ENCODE data around the gene TLR7. TPM values are rescaled to one million over a fixed set of nuclear protein-coding genes. Genes with fewer than 3 reads are reported as not detected.
A peak's percentile ranks its signal among the peaks of the same experiment; 100 is the strongest.

Gene TLR7
- total and polyA plus RNA-seq, 3 experiments from 2014 or later = not detected

GRCh38 chrX:12881914-12882313, 15.0 kb downstream of the TLR7 start:
- Histone ChIP-seq H3K27me3 (ENCODE audit: insufficient read depth, low read length, poor library complexity, severe bottlenecking) (no peaks in the 10 kb centered on the region), H3K27ac (ENCODE audit: low read depth, low read length) (no peak overlapping the region), H3K36me3 (ENCODE audit: insufficient read depth, low read length) (no peaks in the 10 kb centered on the region), H3K4me1 (ENCODE audit: insufficient read depth, low read length) (no peaks in the 10 kb centered on the region), H3K4me3 (ENCODE audit: low read length) (no peak overlapping the region), H3K9me3 (ENCODE audit: low read length) (no peaks in the 10 kb centered on the region)
- no peak overlapping the region for H3K4me3 Mint-ChIP-seq
- H3K27me3 Mint-ChIP-seq = peaks cover 21 to 34% of the 10 kb centered on the region in 2 donors
- ChIA-PET CTCF (no interaction called here), POLR2A (no interaction called here)
- H3K4me1 Mint-ChIP-seq = no peaks in the 10 kb centered on the region
- H3K9me3 Mint-ChIP-seq = no peaks in the 10 kb centered on the region
- DNase-seq = no peak
- H3K36me3 Mint-ChIP-seq = no peaks in the 10 kb centered on the region
- no peak overlapping the region for H3K27ac Mint-ChIP-seq

DNA sequence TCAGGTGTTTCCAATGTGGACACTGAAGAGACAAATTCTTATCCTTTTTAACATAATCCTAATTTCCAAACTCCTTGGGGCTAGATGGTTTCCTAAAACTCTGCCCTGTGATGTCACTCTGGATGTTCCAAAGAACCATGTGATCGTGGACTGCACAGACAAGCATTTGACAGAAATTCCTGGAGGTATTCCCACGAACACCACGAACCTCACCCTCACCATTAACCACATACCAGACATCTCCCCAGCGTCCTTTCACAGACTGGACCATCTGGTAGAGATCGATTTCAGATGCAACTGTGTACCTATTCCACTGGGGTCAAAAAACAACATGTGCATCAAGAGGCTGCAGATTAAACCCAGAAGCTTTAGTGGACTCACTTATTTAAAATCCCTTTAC, 18.6 kb downstream of the TLR7 start:
- no peaks in the 10 kb centered on the region for H3K27me3 ChIP-seq (ENCODE audit: insufficient read depth, low read length, poor library complexity, severe bottlenecking)
- Mint-ChIP-seq H3K9me3 (no peaks in the 10 kb centered on the region), H3K27me3 (peaks cover 21 to 26% of the 10 kb centered on the region in 2 donors), H3K36me3 (no peaks in the 10 kb centered on the region), H3K4me3 (no peak overlapping the region), H3K4me1 (peaks cover 2 to 11% (median 10%) of the 10 kb centered on the region in 3 donors), H3K27ac (no peak overlapping the region)
- no peaks in the 10 kb centered on the region for H3K4me1 ChIP-seq (ENCODE audit: insufficient read depth, low read length)
- H3K4me3 ChIP-seq (ENCODE audit: low read length) = no peak overlapping the region
- no peak overlapping the region for H3K27ac ChIP-seq (ENCODE audit: low read depth, low read length)
- DNase-seq = no peak
- CTCF ChIA-PET = no interaction called here
- H3K36me3 ChIP-seq (ENCODE audit: insufficient read depth, low read length) = no peaks in the 10 kb centered on the region
- POLR2A ChIA-PET = no interaction called here
- H3K9me3 ChIP-seq (ENCODE audit: low read length) = no peaks in the 10 kb centered on the region

- no peak overlapping the region for H3K4me3 ChIP-seq (ENCODE audit: low read length)
- Mint-ChIP-seq H3K4me1 (peaks cover 4 to 20% (median 16%) of the 10 kb centered on the region in 3 donors), H3K4me3 (no peak overlapping the region), H3K27me3 (peaks cover 21 to 28% of the 10 kb centered on the region in 2 donors), H3K9me3 (no peaks in the 10 kb centered on the region), H3K36me3 (no peaks in the 10 kb centered on the region), H3K27ac (no peak overlapping the region)
- CTCF ChIA-PET = no interaction called here
- H3K36me3 ChIP-seq (ENCODE audit: insufficient read depth, low read length) = no peaks in the 10 kb centered on the region
- POLR2A ChIA-PET = no interaction called here
- H3K27ac ChIP-seq (ENCODE audit: low read depth, low read length) = no peak overlapping the region
- no peaks in the 10 kb centered on the region for H3K9me3 ChIP-seq (ENCODE audit: low read length)
- no peaks in the 10 kb centered on the region for H3K4me1 ChIP-seq (ENCODE audit: insufficient read depth, low read length)
- H3K27me3 ChIP-seq (ENCODE audit: insufficient read depth, low read length, poor library complexity, severe bottlenecking) = no peaks in the 10 kb centered on the region
- no peak for DNase-seq
Measured at GRCh38 chrX:12886545-12886944, 19.7 kb downstream of the TLR7 start.

DNA sequence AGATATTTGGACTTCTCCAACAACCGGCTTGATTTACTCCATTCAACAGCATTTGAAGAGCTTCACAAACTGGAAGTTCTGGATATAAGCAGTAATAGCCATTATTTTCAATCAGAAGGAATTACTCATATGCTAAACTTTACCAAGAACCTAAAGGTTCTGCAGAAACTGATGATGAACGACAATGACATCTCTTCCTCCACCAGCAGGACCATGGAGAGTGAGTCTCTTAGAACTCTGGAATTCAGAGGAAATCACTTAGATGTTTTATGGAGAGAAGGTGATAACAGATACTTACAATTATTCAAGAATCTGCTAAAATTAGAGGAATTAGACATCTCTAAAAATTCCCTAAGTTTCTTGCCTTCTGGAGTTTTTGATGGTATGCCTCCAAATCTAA, 20.3 kb downstream of the TLR7 start:
- DNase-seq = no peak
- Mint-ChIP-seq H3K27me3 (peaks cover 16 to 28% of the 10 kb centered on the region in 2 donors), H3K36me3 (no peaks in the 10 kb centered on the region), H3K4me1 (peaks cover 4 to 22% (median 18%) of the 10 kb centered on the region in 3 donors), H3K4me3 (no peak overlapping the region), H3K27ac (no peak overlapping the region), H3K9me3 (peaks cover 0 to 2% (median 0%) of the 10 kb centered on the region in 5 donors)
- Histone ChIP-seq H3K36me3 (ENCODE audit: insufficient read depth, low read length) (no peaks in the 10 kb centered on the region), H3K27ac (ENCODE audit: low read depth, low read length) (no peak overlapping the region), H3K4me3 (ENCODE audit: low read length) (no peak overlapping the region), H3K27me3 (ENCODE audit: insufficient read depth, low read length, poor library complexity, severe bottlenecking) (no peaks in the 10 kb centered on the region), H3K4me1 (ENCODE audit: insufficient read depth, low read length) (no peaks in the 10 kb centered on the region), H3K9me3 (ENCODE audit: low read length) (no peaks in the 10 kb centered on the region)
- ChIA-PET POLR2A (no interaction called here), CTCF (no interaction called here)

GRCh38 chrX:12887767-12888166, 20.9 kb downstream of the TLR7 start:
- H3K27ac Mint-ChIP-seq = no peak overlapping the region
- H3K27ac ChIP-seq (ENCODE audit: low read depth, low read length) = no peak overlapping the region
- no peaks in the 10 kb centered on the region for H3K4me1 ChIP-seq (ENCODE audit: insufficient read depth, low read length)
- POLR2A ChIA-PET = no interaction called here
- no peaks in the 10 kb centered on the region for H3K9me3 ChIP-seq (ENCODE audit: low read length)
- no peak for DNase-seq
- no peak overlapping the region for H3K4me3 Mint-ChIP-seq
- no peaks in the 10 kb centered on the region for H3K36me3 Mint-ChIP-seq
- no peak overlapping the region for H3K4me3 ChIP-seq (ENCODE audit: low read length)
- H3K27me3 Mint-ChIP-seq = peaks cover 15 to 27% of the 10 kb centered on the region in 2 donors
- H3K27me3 ChIP-seq (ENCODE audit: insufficient read depth, low read length, poor library complexity, severe bottlenecking) = no peaks in the 10 kb centered on the region
- H3K4me1 Mint-ChIP-seq = peaks cover 4 to 25% (median 21%) of the 10 kb centered on the region in 3 donors
- H3K36me3 ChIP-seq (ENCODE audit: insufficient read depth, low read length) = no peaks in the 10 kb centered on the region
- CTCF ChIA-PET = no interaction called here
- H3K9me3 Mint-ChIP-seq = peaks cover 0 to 3% (median 0%) of the 10 kb centered on the region in 5 donors

DNA sequence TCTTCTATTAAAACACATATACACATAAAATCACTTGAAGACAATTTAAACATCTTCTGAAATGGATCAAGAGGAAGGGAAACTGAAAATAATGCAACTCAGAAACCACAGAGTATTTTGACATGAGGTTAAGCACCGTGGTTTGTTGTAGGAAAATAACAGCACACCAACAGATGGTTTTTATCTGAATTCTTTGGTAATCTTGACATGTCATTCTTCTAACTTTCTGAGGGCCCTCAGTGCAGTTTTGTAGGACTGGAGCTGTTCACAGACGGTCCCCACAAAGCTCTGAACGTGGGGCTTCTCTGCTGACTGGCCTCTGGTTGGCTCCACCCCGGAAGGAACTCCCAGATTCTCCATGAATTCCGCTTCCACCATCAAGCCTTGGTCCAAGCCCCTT, 23.6 kb downstream of the TLR7 start:
- POLR2A ChIA-PET = no interaction called here

DNA sequence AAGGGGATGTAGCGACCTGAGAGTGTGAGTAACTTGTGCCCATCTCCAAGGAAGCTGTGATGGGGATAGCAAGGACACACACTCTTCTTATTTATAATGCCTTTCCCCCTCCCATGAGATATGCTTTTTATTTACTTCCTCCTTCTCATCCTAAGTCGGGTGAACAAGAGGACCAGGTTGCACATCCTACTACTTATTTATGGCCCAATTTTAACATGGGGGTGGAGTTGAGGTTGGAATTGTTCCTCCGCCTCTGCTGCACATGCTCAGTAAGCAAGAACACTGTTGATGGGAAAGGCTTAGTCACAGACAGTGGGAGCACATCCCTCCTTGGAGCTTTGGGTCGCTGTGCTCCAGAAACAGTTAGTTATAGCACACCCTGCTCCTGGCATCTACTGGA, 24.3 kb downstream of the TLR7 start:
- no peak overlapping the region for H3K4me3 Mint-ChIP-seq
- no peaks in the 10 kb centered on the region for H3K36me3 Mint-ChIP-seq
- Histone ChIP-seq H3K4me1 (ENCODE audit: insufficient read depth, low read length) (no peaks in the 10 kb centered on the region), H3K4me3 (ENCODE audit: low read length) (no peak overlapping the region), H3K27me3 (ENCODE audit: insufficient read depth, low read length, poor library complexity, severe bottlenecking) (no peaks in the 10 kb centered on the region), H3K36me3 (ENCODE audit: insufficient read depth, low read length) (no peaks in the 10 kb centered on the region), H3K27ac (ENCODE audit: low read depth, low read length) (no peak overlapping the region), H3K9me3 (ENCODE audit: low read length) (no peaks in the 10 kb centered on the region)
- no peak for DNase-seq
- ChIA-PET POLR2A (no interaction called here), CTCF (no interaction called here)
- peak overlapping the region in 1 of 8 donors; percentile 73 for H3K27ac Mint-ChIP-seq
- peaks cover 0 to 3% (median 0%) of the 10 kb centered on the region in 5 donors for H3K9me3 Mint-ChIP-seq
- peaks cover 0 to 21% of the 10 kb centered on the region in 2 donors for H3K27me3 Mint-ChIP-seq
- peaks cover 9 to 29% (median 26%) of the 10 kb centered on the region in 3 donors for H3K4me1 Mint-ChIP-seq

More for the DNA sequence above, 23.6 kb downstream of the TLR7 start:
- Histone ChIP-seq H3K4me1 (ENCODE audit: insufficient read depth, low read length) (no peaks in the 10 kb centered on the region), H3K27ac (ENCODE audit: low read depth, low read length) (no peak overlapping the region), H3K36me3 (ENCODE audit: insufficient read depth, low read length) (no peaks in the 10 kb centered on the region), H3K4me3 (ENCODE audit: low read length) (no peak overlapping the region), H3K27me3 (ENCODE audit: insufficient read depth, low read length, poor library complexity, severe bottlenecking) (no peaks in the 10 kb centered on the region), H3K9me3 (ENCODE audit: low read length) (no peaks in the 10 kb centered on the region)
- Mint-ChIP-seq H3K27me3 (peaks cover 0 to 21% of the 10 kb centered on the region in 2 donors), H3K9me3 (peaks cover 0 to 3% (median 0%) of the 10 kb centered on the region in 5 donors), H3K36me3 (no peaks in the 10 kb centered on the region), H3K4me1 (peaks cover 9 to 29% (median 26%) of the 10 kb centered on the region in 3 donors), H3K27ac (peak overlapping the region in 2 of 8 donors; percentile 34 to 73), H3K4me3 (peak overlapping the region in 1 of 7 donors; percentile 11)
- CTCF ChIA-PET = interaction anchor here (2.5 kb wide), 1 partner anchor 76 kb away, joined by 6 read pairs; no protein-coding TSS in a partner anchor
- no peak for DNase-seq

- H3K36me3 ChIP-seq (ENCODE audit: insufficient read depth, low read length) = no peaks in the 10 kb centered on the region
- no peak overlapping the region for H3K27ac ChIP-seq (ENCODE audit: low read depth, low read length)
Measured at GRCh38 chrX:12891915-12892506, 25.1 kb downstream of the TLR7 start.

More at GRCh38 chrX:12891915-12892506, 25.1 kb downstream of the TLR7 start:
- peaks cover 0 to 25% of the 10 kb centered on the region in 2 donors for H3K27me3 Mint-ChIP-seq
- peaks cover 0 to 3% (median 0%) of the 10 kb centered on the region in 5 donors for H3K9me3 Mint-ChIP-seq
- no peaks in the 10 kb centered on the region for H3K9me3 ChIP-seq (ENCODE audit: low read length)
- no peaks in the 10 kb centered on the region for H3K4me1 ChIP-seq (ENCODE audit: insufficient read depth, low read length)
- H3K4me1 Mint-ChIP-seq = peaks cover 9 to 29% (median 26%) of the 10 kb centered on the region in 3 donors
- no peak overlapping the region for H3K4me3 Mint-ChIP-seq
- no peak overlapping the region for H3K27ac Mint-ChIP-seq
- POLR2A ChIA-PET = no interaction called here
- DNase-seq = no peak
- H3K36me3 Mint-ChIP-seq = no peaks in the 10 kb centered on the region
- CTCF ChIA-PET = no interaction called here
- no peaks in the 10 kb centered on the region for H3K27me3 ChIP-seq (ENCODE audit: insufficient read depth, low read length, poor library complexity, severe bottlenecking)
- H3K4me3 ChIP-seq (ENCODE audit: low read length) = no peak overlapping the region

All from CD8-positive, alpha-beta memory T cell (primary cell).